Measurements from ENCODE around the gene SSTR3.
"Not testable (repeated sequence)": the region's sequence is repeated elsewhere in the genome, so short reads cannot be mapped to it uniquely, and the experiment has no call there.

SSTR3 gene

DNA sequence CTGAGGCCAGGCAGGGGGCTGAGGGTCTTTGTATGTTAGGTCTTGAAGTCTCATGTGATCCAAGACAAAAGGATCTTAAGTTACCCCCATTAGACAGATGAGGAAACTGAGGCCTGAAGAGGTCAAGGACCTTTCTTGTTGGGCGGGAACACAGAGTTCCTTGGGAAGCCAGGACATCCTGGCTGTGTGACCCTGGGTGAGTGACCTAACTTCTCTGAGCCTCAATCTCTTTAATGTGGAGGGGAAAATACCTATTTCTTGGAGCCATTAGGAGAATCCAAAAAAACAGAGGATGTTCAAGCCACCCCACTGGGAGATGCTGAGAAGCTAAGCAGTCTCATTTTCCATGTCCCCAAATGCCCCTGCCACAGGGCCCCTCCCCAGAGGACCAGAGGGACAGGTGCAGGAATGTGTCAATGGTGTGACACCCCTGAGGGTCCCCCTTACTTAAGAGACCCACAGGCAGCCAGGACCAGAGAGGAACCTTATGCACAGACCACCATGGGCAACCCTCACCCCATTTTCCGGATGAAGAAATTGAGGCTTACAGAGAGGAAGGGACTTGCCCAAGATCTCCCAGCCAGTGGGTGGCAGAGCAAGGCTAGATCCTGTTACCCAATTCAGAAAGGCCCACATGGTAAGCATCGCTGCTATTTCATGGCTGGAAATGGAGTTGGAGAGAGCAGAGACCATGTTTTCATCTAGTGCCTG is 23.8 kb upstream of the SSTR3 start:
- TF ChIP-seq, protein P1, sequence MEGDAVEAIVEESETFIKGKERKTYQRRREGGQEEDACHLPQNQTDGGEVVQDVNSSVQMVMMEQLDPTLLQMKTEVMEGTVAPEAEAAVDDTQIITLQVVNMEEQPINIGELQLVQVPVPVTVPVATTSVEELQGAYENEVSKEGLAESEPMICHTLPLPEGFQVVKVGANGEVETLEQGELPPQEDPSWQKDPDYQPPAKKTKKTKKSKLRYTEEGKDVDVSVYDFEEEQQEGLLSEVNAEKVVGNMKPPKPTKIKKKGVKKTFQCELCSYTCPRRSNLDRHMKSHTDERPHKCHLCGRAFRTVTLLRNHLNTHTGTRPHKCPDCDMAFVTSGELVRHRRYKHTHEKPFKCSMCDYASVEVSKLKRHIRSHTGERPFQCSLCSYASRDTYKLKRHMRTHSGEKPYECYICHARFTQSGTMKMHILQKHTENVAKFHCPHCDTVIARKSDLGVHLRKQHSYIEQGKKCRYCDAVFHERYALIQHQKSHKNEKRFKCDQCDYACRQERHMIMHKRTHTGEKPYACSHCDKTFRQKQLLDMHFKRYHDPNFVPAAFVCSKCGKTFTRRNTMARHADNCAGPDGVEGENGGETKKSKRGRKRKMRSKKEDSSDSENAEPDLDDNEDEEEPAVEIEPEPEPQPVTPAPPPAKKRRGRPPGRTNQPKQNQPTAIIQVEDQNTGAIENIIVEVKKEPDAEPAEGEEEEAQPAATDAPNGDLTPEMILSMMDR (IDR thresholded peaks at IDR 0.05; ENCODE audit: low read length, missing control alignments): no peak
- DNase-seq (ENCODE audit: low read depth): no peak
- H3K4me3 ChIP-seq (replicated peaks; ENCODE audit: low read depth, low read length): no peak overlapping the region

DNA sequence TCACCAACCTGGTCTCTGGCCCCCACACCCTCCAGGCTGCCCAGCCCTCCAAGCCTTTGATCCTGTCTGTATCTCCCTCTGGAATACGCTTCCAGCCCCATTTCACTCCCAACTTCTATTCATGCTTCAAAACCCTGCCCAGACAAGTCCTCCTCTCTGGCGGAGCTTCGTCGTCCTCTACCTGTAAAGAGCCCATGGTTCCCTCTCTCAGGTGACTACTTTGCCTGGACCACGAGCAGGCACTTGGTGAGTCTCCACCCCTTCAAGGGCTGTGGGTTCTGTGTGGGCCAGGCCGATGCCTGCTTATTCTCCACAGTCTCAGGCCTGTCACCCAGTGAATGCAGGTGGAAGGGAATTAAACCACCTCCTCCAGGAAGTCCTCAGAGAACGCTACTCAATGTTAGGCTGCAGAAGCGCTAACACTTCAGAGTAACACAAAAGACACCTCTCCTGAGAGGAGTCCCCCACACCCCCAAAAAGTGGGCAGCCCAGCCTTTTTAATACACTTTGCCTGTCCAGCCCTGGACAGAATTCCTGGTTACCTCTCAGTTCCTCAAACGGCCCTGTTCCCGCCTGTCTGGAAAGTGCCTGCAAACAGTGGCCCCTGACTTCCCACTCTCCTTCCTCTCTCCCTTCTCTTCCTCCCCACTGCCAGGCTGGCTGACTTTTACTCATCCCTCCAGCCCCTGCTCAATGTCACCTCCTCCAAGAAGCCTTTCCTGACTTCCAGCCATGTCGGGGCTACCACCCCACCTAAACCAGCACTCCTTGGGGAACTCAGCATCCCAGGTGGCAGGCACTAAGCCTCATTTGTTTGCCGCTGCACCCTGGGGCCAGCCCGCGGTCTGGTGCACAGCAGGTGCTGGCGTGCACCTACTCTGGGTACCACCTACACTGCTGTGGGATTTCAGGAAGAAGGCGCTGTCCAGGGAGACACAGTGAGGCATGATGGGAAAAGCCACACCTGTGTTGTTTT is 22.7 kb upstream of the SSTR3 start:
- no peak overlapping the region for H3K4me3 ChIP-seq (replicated peaks; ENCODE audit: low read depth, low read length)
- TF ChIP-seq, protein P1 (IDR thresholded peaks at IDR 0.05; ENCODE audit: low read length, missing control alignments): no peak
- no peak for DNase-seq (ENCODE audit: low read depth)

- TF ChIP-seq, protein P1 (IDR thresholded peaks at IDR 0.05; ENCODE audit: low read length, missing control alignments): no peak
- H3K4me3 ChIP-seq (replicated peaks; ENCODE audit: low read depth, low read length): no peak overlapping the region
Observed at GRCh38 chr22:37233751-37234631, 21.7 kb upstream of the SSTR3 start.

DNA sequence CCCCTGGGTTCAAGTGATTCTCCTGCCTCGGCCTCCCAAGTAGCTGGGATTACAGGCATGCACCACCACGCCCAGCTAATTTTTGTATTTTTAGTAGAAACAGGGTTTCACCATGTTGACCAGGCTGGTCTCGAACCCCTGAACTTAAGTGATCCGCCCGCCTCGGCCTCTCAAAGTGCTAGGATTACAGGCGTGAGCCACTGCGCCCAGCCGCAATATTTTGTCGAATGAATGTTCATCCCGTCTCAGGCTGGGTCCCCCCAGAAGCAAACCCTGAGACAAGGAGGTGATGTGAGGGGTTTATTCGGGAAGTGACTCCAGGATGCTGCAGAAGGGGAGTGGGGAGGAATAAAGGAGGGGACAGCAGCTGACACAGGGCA is 21.1 kb upstream of the SSTR3 start:
- DNase-seq (ENCODE audit: low read depth); H3K4me3 ChIP-seq (replicated peaks; ENCODE audit: low read depth, low read length): not testable (repeated sequence)

More at GRCh38 chr22:37233751-37234631, 21.7 kb upstream of the SSTR3 start:
- DNase-seq (ENCODE audit: low read depth): no peak

DNA sequence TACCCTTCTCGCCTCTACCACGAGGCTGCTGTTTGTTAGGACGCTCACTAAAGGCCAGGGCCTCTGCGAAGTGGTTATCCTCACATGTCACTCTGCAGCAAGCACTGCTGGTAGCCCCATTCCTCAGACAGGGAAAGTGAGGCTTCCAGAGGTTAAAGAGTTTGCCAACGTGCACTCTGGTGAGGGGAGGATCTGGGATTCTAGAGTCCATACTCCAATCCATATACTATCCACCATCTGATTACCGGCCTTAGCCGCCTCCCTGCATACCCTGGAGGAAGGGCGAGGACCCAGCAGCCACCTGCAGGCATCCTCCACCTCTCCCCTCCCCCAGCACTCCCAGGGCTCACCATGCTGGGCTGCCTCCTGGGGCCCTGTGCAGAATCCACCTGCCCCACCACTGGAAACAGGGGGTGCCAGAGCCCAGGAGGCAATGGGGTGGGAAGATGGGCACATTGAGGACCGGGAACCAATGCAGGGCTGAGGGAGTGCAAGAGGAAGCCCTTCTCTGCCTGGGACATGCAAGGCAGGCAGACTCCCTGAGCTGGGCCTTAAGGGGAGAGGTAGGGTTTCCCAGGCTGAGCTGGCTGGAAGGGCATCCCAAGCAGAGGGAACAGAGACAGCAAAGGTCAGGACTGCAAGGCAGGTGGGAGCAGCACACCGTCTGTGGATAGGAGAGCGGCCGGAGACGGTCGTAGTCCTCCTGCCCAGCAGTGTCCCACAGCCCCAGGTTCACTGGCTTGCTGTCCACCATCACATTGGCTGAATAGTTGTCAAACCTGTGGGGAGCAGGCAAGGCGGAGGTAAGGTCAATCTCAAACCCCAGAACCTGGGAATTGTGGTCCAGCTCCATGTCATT is 20.1 kb upstream of the SSTR3 start:
- TF ChIP-seq, protein P1 (IDR thresholded peaks at IDR 0.05; ENCODE audit: low read length, missing control alignments): no peak
- no peak overlapping the region for H3K4me3 ChIP-seq (replicated peaks; ENCODE audit: low read depth, low read length)
- no peak for DNase-seq (ENCODE audit: low read depth)

- no peak overlapping the region for H3K4me3 ChIP-seq (replicated peaks; ENCODE audit: low read depth, low read length)
- TF ChIP-seq, protein P1 (IDR thresholded peaks at IDR 0.05; ENCODE audit: low read length, missing control alignments): no peak
- DNase-seq (ENCODE audit: low read depth): no peak
Observed at GRCh38 chr22:37231406-37232139, 19.3 kb upstream of the SSTR3 start.
